Transverse colon (tissue), 4 donors: ENCODE data around the gene DOCK2.

Source experiments
- CTCF ChIP-seq, 5 experiments: fragments of 200-600 bp in 3 of 5; fragments of 450-650 bp in 2 of 5; sonication (generic) in 3 of 5; IDR thresholded peaks; 1 replicate in 2 of 5; 2 replicates in 3 of 5; pipeline ENCODE4 v1.5.1; 2016 to 2017; ENCODE audit warnings: antibody characterized with exemption in 5 of 5, inconsistent platforms in 3 of 5, mild to moderate bottlenecking in 2 of 5, moderate library complexity in 1 of 5
- POLR2AphosphoS5 ChIP-seq, 3 donors: sonication (generic); formaldehyde crosslinking; IDR thresholded peaks; one replicate each; pipeline ENCODE4 v1.6.1; 2016; ENCODE audit warnings: antibody characterized with exemption in 3 of 3

- no peak for TF ChIP-seq POLR2AphosphoS5 (IDR thresholded peaks at IDR 0.05)
- no peak for TF ChIP-seq CTCF (IDR thresholded peaks at IDR 0.05)
Measured at GRCh38 chr5:169607882-169608281, 29.2 kb upstream of the DOCK2 start.
